PFSK-1 (cell line): ENCODE data around the gene RNF26.
A peak's percentile ranks its signal among the peaks of the same experiment; 100 is the strongest.

ENCODE experiments used
- SIN3A ChIP-seq: IDR thresholded peaks from 2 replicates; pipeline ENCODE4 v1.6.1; 2012; ENCODE audit warnings: mild to moderate bottlenecking, low read length, moderate library complexity, borderline replicate concordance; ENCODE audit not compliant: insufficient read depth
- TAF1 ChIP-seq: IDR thresholded peaks from 2 replicates; pipeline ENCODE4 v1.6.1; 2012; ENCODE audit warnings: low read length, control low read depth, borderline replicate concordance; ENCODE audit not compliant: insufficient read depth
- TF ChIP-seq, protein P1 (sequence below), 2 experiments: IDR thresholded peaks; 2 replicates each; pipeline versions ENCODE4 v1.6.1 to v1.8.0; 2011 to 2012; ENCODE audit warnings: low read depth in 2 of 2, low read length in 2 of 2, control low read depth in 1 of 2, inconsistent platforms in 1 of 2, mild to moderate bottlenecking in 1 of 2, moderate library complexity in 1 of 2; ENCODE audit not compliant: insufficient read depth in 1 of 2

GRCh38 chr11:119316729-119317591, 17.4 kb upstream of the RNF26 start, which contains the start of gene MCAM:
- peak; percentile 58; the same call in 1 of the 2 replicates for TF ChIP-seq TAF1
- TF ChIP-seq, protein P1, sequence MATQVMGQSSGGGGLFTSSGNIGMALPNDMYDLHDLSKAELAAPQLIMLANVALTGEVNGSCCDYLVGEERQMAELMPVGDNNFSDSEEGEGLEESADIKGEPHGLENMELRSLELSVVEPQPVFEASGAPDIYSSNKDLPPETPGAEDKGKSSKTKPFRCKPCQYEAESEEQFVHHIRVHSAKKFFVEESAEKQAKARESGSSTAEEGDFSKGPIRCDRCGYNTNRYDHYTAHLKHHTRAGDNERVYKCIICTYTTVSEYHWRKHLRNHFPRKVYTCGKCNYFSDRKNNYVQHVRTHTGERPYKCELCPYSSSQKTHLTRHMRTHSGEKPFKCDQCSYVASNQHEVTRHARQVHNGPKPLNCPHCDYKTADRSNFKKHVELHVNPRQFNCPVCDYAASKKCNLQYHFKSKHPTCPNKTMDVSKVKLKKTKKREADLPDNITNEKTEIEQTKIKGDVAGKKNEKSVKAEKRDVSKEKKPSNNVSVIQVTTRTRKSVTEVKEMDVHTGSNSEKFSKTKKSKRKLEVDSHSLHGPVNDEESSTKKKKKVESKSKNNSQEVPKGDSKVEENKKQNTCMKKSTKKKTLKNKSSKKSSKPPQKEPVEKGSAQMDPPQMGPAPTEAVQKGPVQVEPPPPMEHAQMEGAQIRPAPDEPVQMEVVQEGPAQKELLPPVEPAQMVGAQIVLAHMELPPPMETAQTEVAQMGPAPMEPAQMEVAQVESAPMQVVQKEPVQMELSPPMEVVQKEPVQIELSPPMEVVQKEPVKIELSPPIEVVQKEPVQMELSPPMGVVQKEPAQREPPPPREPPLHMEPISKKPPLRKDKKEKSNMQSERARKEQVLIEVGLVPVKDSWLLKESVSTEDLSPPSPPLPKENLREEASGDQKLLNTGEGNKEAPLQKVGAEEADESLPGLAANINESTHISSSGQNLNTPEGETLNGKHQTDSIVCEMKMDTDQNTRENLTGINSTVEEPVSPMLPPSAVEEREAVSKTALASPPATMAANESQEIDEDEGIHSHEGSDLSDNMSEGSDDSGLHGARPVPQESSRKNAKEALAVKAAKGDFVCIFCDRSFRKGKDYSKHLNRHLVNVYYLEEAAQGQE (IDR thresholded peaks at IDR 0.05; ENCODE audit: insufficient read depth in 1 of 2, low read depth in 2 of 2, low read length in 2 of 2), result no peak
- no peak for TF ChIP-seq SIN3A
